GM11168 (cell line): ENCODE results near the gene SLC17A1.

ENCODE experiments used
- in situ Hi-C: fragments of 300-500 bp; cut with MboI; formaldehyde crosslinking; loops from one replicate; pipeline ENCODE4 v1.12.0; 2022; ENCODE audit warnings: low sequenced_read_pairs; ENCODE audit not compliant: unreplicated experiment

Gene SLC17A1, protein sequence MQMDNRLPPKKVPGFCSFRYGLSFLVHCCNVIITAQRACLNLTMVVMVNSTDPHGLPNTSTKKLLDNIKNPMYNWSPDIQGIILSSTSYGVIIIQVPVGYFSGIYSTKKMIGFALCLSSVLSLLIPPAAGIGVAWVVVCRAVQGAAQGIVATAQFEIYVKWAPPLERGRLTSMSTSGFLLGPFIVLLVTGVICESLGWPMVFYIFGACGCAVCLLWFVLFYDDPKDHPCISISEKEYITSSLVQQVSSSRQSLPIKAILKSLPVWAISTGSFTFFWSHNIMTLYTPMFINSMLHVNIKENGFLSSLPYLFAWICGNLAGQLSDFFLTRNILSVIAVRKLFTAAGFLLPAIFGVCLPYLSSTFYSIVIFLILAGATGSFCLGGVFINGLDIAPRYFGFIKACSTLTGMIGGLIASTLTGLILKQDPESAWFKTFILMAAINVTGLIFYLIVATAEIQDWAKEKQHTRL

DNA sequence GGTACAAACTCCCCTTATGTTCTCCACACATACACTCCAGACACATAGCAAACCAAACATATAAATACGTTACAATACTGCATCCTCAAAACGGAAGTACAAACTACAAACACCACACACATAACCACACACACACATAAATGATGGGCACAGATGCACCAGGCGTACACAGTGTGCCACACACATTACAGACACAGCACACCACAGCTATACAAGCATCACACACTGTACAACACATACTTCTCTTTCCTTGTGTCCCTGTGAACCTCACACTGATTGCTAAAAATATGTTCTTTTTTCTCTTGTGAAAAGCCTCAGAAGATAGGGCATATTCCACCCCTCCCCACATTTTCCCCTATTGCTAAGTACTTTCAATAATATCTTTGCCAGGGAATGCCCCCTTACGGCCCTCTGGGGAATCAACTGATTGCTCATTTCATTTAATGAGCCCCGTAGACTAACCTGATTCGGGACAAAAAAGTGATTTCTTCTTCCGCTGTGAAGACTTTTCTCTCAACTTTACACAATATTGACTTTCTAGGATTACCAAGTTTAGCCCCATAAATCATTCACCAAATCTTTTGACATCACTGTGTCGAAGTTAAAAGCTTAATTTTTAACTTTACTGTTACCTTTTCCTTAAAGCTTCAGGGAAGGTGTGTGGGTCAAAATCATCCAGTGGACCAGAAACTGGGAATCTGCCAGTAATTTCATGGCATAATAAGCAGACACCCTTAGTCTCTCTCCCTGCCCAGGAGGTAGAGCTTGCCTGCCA lies at the start of gene SLC17A1:
Gene SLC17A1, minus strand, starts transcription at position 521 of the 775 bp plus-strand sequence. CDS start 1,495 bp downstream, outside the sequence.
- in situ Hi-C loops = no loop called here

GRCh38 chr6:25880601-25881000 lies 48.7 kb upstream of the SLC17A1 start:
- in situ Hi-C loops = no loop called here

DNA sequence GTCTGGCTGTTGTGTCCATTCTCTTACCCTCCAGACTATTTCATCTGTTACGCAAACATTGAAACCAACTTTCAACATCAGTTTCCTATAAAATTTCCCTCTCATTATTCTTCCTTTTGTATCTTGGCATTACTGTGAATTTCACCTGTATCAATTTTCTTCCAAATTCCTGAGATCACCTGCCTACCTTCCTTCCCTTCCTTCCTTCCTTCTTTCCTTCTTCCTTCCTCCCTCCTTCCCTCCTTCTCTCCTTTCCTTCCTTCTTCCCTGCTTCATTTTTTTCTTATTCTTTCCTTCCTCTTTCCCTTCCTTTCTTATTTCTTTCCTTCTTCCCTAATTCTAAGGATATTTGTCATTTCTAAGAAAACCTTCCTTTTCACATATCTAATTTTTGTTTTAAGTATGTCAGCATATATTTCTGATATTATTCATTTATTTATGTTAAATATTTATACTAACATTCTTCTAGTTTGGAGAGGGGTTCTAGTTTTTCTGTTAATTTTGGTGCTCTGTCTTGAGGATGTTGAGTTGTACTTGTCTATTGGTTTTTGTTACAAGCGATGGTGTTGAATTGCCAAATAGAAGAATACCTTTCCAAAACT lies 47.0 kb upstream of the SLC17A1 start:
- in situ Hi-C loops = no loop called here

- in situ Hi-C loops = no loop called here
These were observed 44.2 kb upstream of the SLC17A1 start for GRCh38 chr6:25875926-25876602.

DNA sequence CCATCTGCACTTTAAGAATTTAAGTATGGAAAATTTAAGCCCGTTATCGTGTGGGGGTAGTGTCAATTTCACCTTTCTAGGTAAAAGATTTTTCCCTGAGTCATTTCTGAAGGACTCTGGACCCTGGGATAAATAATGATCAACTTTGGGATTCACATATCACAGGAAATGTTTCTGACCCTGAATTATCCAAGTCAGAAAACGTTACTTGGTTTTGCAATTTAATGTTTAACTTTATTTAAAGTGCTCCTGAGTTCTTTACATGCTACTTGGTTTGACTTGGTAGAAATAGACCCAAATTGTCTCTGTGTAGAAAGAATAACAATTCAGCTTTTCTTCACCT lies 43.7 kb upstream of the SLC17A1 start:
- in situ Hi-C loops = no loop called here

DNA sequence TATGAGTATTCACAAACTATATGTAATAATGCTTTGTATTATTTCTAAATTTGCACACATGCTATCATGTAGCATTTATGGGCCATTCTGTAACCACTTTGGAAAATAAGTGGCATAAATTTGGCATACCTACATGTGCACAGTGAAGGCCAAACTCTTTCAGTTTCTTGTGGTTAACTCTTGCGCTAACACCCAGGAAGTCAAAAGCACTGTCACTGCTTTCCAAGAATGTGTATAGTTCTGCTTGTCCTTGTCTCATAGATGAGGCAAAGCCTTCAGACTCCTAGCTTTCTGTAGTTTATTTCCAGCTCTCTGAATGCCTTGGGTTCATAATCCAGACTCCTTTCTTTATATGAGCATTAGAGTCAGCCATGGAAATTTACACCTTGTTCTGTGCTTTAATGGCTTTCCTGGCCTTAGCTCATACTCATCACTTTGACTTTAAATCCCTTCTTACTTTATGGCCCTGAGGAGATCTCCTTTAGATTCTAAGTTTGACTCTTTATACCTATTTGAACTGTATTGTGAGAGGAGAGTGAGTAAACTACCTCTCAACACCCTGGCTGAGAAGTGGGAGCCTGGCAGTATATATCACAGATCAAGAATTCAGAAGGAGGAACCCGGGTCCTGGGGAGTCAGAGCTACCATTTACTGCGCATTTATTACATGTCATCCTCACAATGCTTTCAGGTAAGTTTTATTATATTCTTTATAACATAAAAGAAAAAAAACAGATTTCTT lies 43.1 kb upstream of the SLC17A1 start:
- in situ Hi-C loops = no loop called here

GRCh38 chr6:25874118-25874517 lies 42.3 kb upstream of the SLC17A1 start, which contains the start of gene SLC17A3:
SLC17A3 (minus strand) TSS chr6:25874243; CDS start chr6:25868387, 5,856 bp downstream.
- in situ Hi-C loops = no loop called here

- in situ Hi-C loops = no loop called here
These were observed 41.0 kb upstream of the SLC17A1 start for GRCh38 chr6:25872814-25873213.

GRCh38 chr6:25869840-25870239 lies 38.0 kb upstream of the SLC17A1 start:
- in situ Hi-C loops = no loop called here

GRCh38 chr6:25868436-25869183 lies 36.8 kb upstream of the SLC17A1 start:
- in situ Hi-C loops = no loop called here

- in situ Hi-C loops = no loop called here
These were observed 34.2 kb upstream of the SLC17A1 start for GRCh38 chr6:25866011-25866410.

DNA sequence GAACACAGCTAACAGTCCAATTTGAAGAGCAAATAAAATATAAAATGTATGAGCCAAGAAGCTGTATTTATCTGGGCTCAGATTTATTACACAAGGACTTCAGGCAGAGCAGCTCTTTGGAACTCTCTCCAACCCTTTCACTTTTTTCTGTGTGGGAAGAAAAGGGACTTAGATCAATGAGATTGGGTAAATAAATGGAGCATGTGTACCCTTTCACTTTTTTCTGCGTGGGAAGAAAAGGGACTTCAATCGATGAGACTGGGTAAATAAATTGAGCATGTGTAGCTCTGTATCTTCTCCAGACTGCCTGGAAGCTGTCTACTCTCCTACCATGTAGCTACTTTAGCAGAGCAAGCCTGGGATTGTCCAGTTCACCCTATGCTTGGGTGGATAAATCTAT lies 31.5 kb upstream of the SLC17A1 start:
- in situ Hi-C loops = no loop called here

DNA sequence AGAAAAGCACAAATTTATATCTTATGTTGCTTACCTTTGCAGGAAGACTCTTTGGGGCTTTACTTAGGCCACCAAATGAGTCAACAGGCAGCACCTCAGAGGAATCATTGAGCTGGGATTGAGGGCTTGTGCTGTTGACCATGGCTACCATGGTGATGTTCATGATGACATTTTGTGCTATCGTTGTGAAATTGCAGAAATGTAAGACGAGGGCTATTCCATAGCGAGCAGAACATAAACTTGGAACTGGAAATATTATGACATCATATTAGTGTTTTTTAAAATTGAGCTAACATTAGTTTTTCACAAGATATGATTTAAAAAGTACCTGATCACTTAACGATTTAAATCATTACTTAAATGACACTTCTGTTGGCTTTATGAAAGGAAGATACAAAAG lies 30.3 kb upstream of the SLC17A1 start:
- in situ Hi-C loops = no loop called here

- in situ Hi-C loops = no loop called here
These were observed 20.9 kb upstream of the SLC17A1 start for GRCh38 chr6:25852756-25853155.

GRCh38 chr6:25851961-25852360 lies 20.1 kb upstream of the SLC17A1 start:
- in situ Hi-C loops = no loop called here

GRCh38 chr6:25844518-25844917 lies 12.7 kb upstream of the SLC17A1 start:
- in situ Hi-C loops = no loop called here

GRCh38 chr6:25842526-25842925 lies 10.7 kb upstream of the SLC17A1 start:
- in situ Hi-C loops = no loop called here

GRCh38 chr6:25835442-25836283 lies 3.8 kb upstream of the SLC17A1 start:
- in situ Hi-C loops = no loop called here
